HUES6 (cell line): ENCODE measurements around the gene NRAS.
"Not testable (repeated sequence)": the region's sequence is repeated elsewhere in the genome, so short reads cannot be mapped to it uniquely, and the experiment has no call there.

Experiments
- H3K27ac ChIP-seq: 2 replicates; pipeline ENCODE4 v1.7.0; 2013; ENCODE audit warnings: low read depth, mild to moderate bottlenecking, low read length, inconsistent platforms
- H3K27me3 ChIP-seq: 2 replicates; pipeline ENCODE4 v1.6.1; 2013; ENCODE audit warnings: low read length; ENCODE audit not compliant: control insufficient read depth, insufficient read depth
- H3K36me3 ChIP-seq: 2 replicates; pipeline ENCODE4 v1.6.1; 2013; ENCODE audit warnings: low read length; ENCODE audit not compliant: control insufficient read depth, insufficient read depth
- H3K4me1 ChIP-seq: 2 replicates; pipeline ENCODE4 v1.6.1; 2013; ENCODE audit warnings: low read length; ENCODE audit not compliant: control insufficient read depth, insufficient read depth
- H3K4me3 ChIP-seq: 2 replicates; pipeline ENCODE4 v1.5.1; 2013; ENCODE audit warnings: low read depth, low read length
- H3K9ac ChIP-seq: one replicate; pipeline ENCODE4 v1.6.1; 2013; ENCODE audit warnings: mild to moderate bottlenecking, low read length
- H3K9me3 ChIP-seq: 2 replicates; pipeline ENCODE4 v1.6.1; 2013; ENCODE audit warnings: low read depth, low read length; ENCODE audit not compliant: control insufficient read depth, insufficient read depth

Gene NRAS

GRCh38 chr1:114716304-114717170, at the start of gene NRAS:
NRAS (minus strand) TSS chr1:114716771; CDS start chr1:114716160, 611 bp downstream.
- Histone ChIP-seq H3K9me3 (no peaks in the 10 kb centered on the region), H3K9ac (peak within 1 kb of the TSS; percentile 100), H3K27ac (peak within 1 kb of the TSS; percentile 99), H3K36me3 (peaks cover 76% of the 10 kb centered on the region), H3K4me1 (peaks cover 9% of the 10 kb centered on the region; the same call in 1 of the 2 replicates), H3K4me3 (peak within 1 kb of the TSS; percentile 100), H3K27me3 (no peaks in the 10 kb centered on the region)

- H3K27me3 ChIP-seq = no peaks in the 10 kb centered on the region
- H3K27ac ChIP-seq = no peak overlapping the region
- no peak overlapping the region for H3K9ac ChIP-seq
- H3K4me3 ChIP-seq = no peak overlapping the region
- peaks cover 4% of the 10 kb centered on the region; the same call in 1 of the 2 replicates for H3K36me3 ChIP-seq
- no peaks in the 10 kb centered on the region for H3K4me1 ChIP-seq
- H3K9me3 ChIP-seq = no peaks in the 10 kb centered on the region; the same call in 1 of the 2 replicates
Observed at GRCh38 chr1:114764689-114765088, 48.1 kb upstream of the NRAS start.

- peak overlapping the region; percentile 85 for H3K4me3 ChIP-seq
- peaks cover 25% of the 10 kb centered on the region for H3K4me1 ChIP-seq
Observed at GRCh38 chr1:114758256-114758832, 41.8 kb upstream of the NRAS start.

GRCh38 chr1:114757455-114758255, 41.1 kb upstream of the NRAS start, which contains the start of gene CSDE1:
CSDE1 (minus strand) TSS chr1:114757984; CDS start chr1:114739890, 18,094 bp downstream.
- peak within 1 kb of the TSS; percentile 85 for H3K4me3 ChIP-seq
- peaks cover 31% of the 10 kb centered on the region for H3K4me1 ChIP-seq
- peak within 1 kb of the TSS; percentile 98 for H3K27ac ChIP-seq
- no peaks in the 10 kb centered on the region for H3K27me3 ChIP-seq
- H3K36me3 ChIP-seq = peaks cover 9% of the 10 kb centered on the region
- H3K9me3 ChIP-seq = no peaks in the 10 kb centered on the region
- peak within 1 kb of the TSS; percentile 94 for H3K9ac ChIP-seq

More at GRCh38 chr1:114758256-114758832, 41.8 kb upstream of the NRAS start:
- Histone ChIP-seq H3K9me3 (no peaks in the 10 kb centered on the region; the same call in 1 of the 2 replicates), H3K27me3 (no peaks in the 10 kb centered on the region), H3K27ac (peak overlapping the region; percentile 24; the same call in 1 of the 2 replicates), H3K36me3 (peaks cover 7% of the 10 kb centered on the region), H3K9ac (no peak overlapping the region)

GRCh38 chr1:114756949-114757454, 40.4 kb upstream of the NRAS start:
- peak overlapping the region; percentile 85 for H3K4me3 ChIP-seq
- peaks cover 36% of the 10 kb centered on the region for H3K4me1 ChIP-seq
- H3K9me3 ChIP-seq = no peaks in the 10 kb centered on the region
- H3K27ac ChIP-seq = peak overlapping the region; percentile 82
- peaks cover 13% of the 10 kb centered on the region for H3K36me3 ChIP-seq
- no peaks in the 10 kb centered on the region for H3K27me3 ChIP-seq
- H3K9ac ChIP-seq = peak overlapping the region; percentile 94

- Histone ChIP-seq H3K36me3 (peaks cover 13% of the 10 kb centered on the region), H3K27ac (peak overlapping the region; percentile 82), H3K9me3 (no peaks in the 10 kb centered on the region), H3K9ac (peak overlapping the region; percentile 94), H3K4me3 (peak overlapping the region; percentile 85), H3K4me1 (peaks cover 40% of the 10 kb centered on the region), H3K27me3 (no peaks in the 10 kb centered on the region)
Observed at GRCh38 chr1:114756009-114756892, 39.7 kb upstream of the NRAS start.

- Histone ChIP-seq H3K36me3 (peaks cover 20% of the 10 kb centered on the region), H3K27me3 (no peaks in the 10 kb centered on the region), H3K27ac (peak overlapping the region; percentile 24; the same call in 1 of the 2 replicates), H3K4me3 (peak overlapping the region; percentile 85), H3K4me1 (peaks cover 40% of the 10 kb centered on the region), H3K9ac (no peak overlapping the region), H3K9me3 (no peaks in the 10 kb centered on the region)
Observed at GRCh38 chr1:114755006-114755931, 38.7 kb upstream of the NRAS start.

- not testable (repeated sequence) for H3K9ac ChIP-seq, H3K27me3 ChIP-seq, H3K9me3 ChIP-seq, H3K27ac ChIP-seq
- peak overlapping the region; percentile 13; the same call in 1 of the 2 replicates for H3K4me3 ChIP-seq
- peaks cover 40% of the 10 kb centered on the region for H3K4me1 ChIP-seq
- H3K36me3 ChIP-seq = peaks cover 36% of the 10 kb centered on the region
Observed at GRCh38 chr1:114753702-114754101, 37.1 kb upstream of the NRAS start.

- H3K9me3 ChIP-seq = no peaks in the 10 kb centered on the region
- H3K4me3 ChIP-seq = peak overlapping the region; percentile 13; the same call in 1 of the 2 replicates
- no peak overlapping the region for H3K27ac ChIP-seq
- peaks cover 37% of the 10 kb centered on the region for H3K4me1 ChIP-seq
- no peaks in the 10 kb centered on the region for H3K27me3 ChIP-seq
- H3K36me3 ChIP-seq = peaks cover 41% of the 10 kb centered on the region
- no peak overlapping the region for H3K9ac ChIP-seq
Observed at GRCh38 chr1:114753143-114753542, 36.6 kb upstream of the NRAS start.
